CD4-positive, alpha-beta memory T cell (primary cell): ENCODE results near the gene ADPRHL1. TPM values are rescaled to one million over a fixed set of nuclear protein-coding genes. Genes with fewer than 3 reads are reported as not detected.
A peak's percentile ranks its signal among the peaks of the same experiment; 100 is the strongest.

Experiments used
- CTCF ChIA-PET: fragments of 350-600 bp; sonication (Branson Sonifier 250); formaldehyde crosslinking; loops from one replicate; lab custom pipeline; 2021; ENCODE audit warnings: inconsistent platforms; ENCODE audit not compliant: partially characterized antibody; lab: Charles Lee
- POLR2A ChIA-PET: fragments of 350-600 bp; sonication (Branson Sonifier 250); formaldehyde crosslinking; loops from one replicate; lab custom pipeline; 2021; ENCODE audit not compliant: partially characterized antibody; lab: Charles Lee
- DNase-seq, 5 donors: peaks; one replicate each; pipeline versions ENCODE4 v3.0.0 to v3.0.0-alpha.2; 2020 to 2022; ENCODE audit warnings: mixed read lengths in 1 of 5
- H3K27ac ChIP-seq: one replicate; pipeline ENCODE4 v1.7.0; 2013; ENCODE audit warnings: low read depth, low read length
- H3K27me3 ChIP-seq: 2 replicates; pipeline ENCODE4 v1.7.0; 2013; ENCODE audit warnings: mild to moderate bottlenecking, low read length, moderate library complexity; ENCODE audit not compliant: insufficient read depth
- H3K36me3 ChIP-seq: 2 replicates; pipeline ENCODE4 v1.7.0; 2013; ENCODE audit warnings: mild to moderate bottlenecking, low read length, moderate library complexity; ENCODE audit not compliant: insufficient read depth
- H3K4me1 ChIP-seq: 2 replicates; pipeline ENCODE4 v1.7.0; 2013; ENCODE audit warnings: mild to moderate bottlenecking, low read length, moderate library complexity; ENCODE audit not compliant: insufficient read depth
- H3K4me3 ChIP-seq, 2 donors: one replicate each; pipeline ENCODE4 v1.7.0; 2013; ENCODE audit warnings: low read length in 2 of 2, mild to moderate bottlenecking in 1 of 2
- H3K9me3 ChIP-seq, 2 donors: one replicate each; pipeline ENCODE4 v1.7.0; 2013; ENCODE audit warnings: low read length in 2 of 2, control low read depth in 1 of 2; ENCODE audit not compliant: control insufficient read depth in 1 of 2
- H3K27ac Mint-ChIP-seq, 7 donors: one replicate each; pipeline ENCODE4 v1.8.0; 2020 to 2021; ENCODE audit warnings: mixed read lengths in 7 of 7, mild to moderate bottlenecking in 6 of 7, inconsistent platforms in 3 of 7, moderate library complexity in 3 of 7
- H3K27me3 Mint-ChIP-seq, 2 donors: one replicate each; pipeline ENCODE4 v1.8.0; 2020 to 2021; ENCODE audit warnings: mixed read lengths in 2 of 2
- H3K36me3 Mint-ChIP-seq, 2 donors: one replicate each; pipeline ENCODE4 v1.8.0; 2020 to 2021; ENCODE audit warnings: mixed read lengths in 2 of 2, inconsistent platforms in 1 of 2, mild to moderate bottlenecking in 1 of 2
- H3K4me1 Mint-ChIP-seq, 4 donors: one replicate each; pipeline ENCODE4 v1.8.0; 2020 to 2021; ENCODE audit warnings: mixed read lengths in 4 of 4, mild to moderate bottlenecking in 1 of 4
- H3K4me3 Mint-ChIP-seq, 8 donors: one replicate each; pipeline ENCODE4 v1.8.0; 2020 to 2021; ENCODE audit warnings: mixed read lengths in 8 of 8, mild to moderate bottlenecking in 7 of 8, moderate library complexity in 6 of 8, inconsistent platforms in 3 of 8
- H3K9me3 Mint-ChIP-seq, 8 donors: one replicate each; pipeline ENCODE4 v1.8.0; 2020 to 2021; ENCODE audit warnings: mixed read lengths in 8 of 8, mild to moderate bottlenecking in 5 of 8, inconsistent platforms in 3 of 8, moderate library complexity in 1 of 8
- intact Hi-C: fragments of 100-400 bp; cut with micrococcal nuclease; formaldehyde crosslinking; loops from one replicate; pipeline ENCODE4 v1.15.1; 2023
- polyA plus RNA-seq, 2 donors: library from polyadenylated mRNA; unstranded; fragments of 300-500 nt; fragmentation: Illumina TruSeq; gene quantifications; one replicate each; pipeline ENCODE4 v1.2.3, GENCODE V29; 2021
- total RNA-seq, 2 experiments: library from RNA; stranded (reverse); gene quantifications; one replicate each; pipeline ENCODE4 v1.2.3, GENCODE V29; 2021

The ADPRHL1 gene
- total and polyA plus RNA-seq, 4 experiments from 2014 or later = 0.09 to 1.5 (median 1.3) TPM; not detected in 1

DNA sequence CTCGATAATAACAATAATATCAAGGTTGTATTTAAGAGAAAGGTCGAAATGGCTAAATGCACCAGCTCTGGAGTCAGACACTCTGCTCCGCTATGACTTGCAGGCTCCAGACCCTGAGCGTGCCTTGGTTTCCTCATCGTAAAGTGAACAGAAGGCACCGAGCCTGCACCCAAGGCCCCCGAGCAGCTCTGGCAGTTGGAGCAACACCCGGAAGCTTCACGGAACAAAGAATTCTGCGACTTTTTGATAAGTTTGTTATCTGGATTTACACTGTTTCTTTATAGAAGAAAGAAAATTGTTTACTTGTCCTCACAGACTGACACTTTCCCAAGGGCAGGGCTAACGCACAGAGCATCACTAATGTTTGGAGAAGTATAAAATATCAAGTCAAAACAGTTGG, 93.7 kb downstream of the ADPRHL1 start:
- Mint-ChIP-seq H3K36me3 (no peaks in the 10 kb centered on the region), H3K27ac (no peak overlapping the region), H3K4me1 (peaks cover 2 to 4% (median 4%) of the 10 kb centered on the region in 4 donors), H3K9me3 (no peaks in the 10 kb centered on the region), H3K4me3 (no peak overlapping the region), H3K27me3 (peaks cover 0 to 15% of the 10 kb centered on the region in 2 donors)
- intact Hi-C loops = no loop called here
- no peaks in the 10 kb centered on the region for H3K36me3 ChIP-seq
- no peaks in the 10 kb centered on the region for H3K4me1 ChIP-seq
- ChIA-PET CTCF (no interaction called here), POLR2A (no interaction called here)
- no peak overlapping the region for H3K4me3 ChIP-seq
- no peaks in the 10 kb centered on the region for H3K9me3 ChIP-seq
- no peak for DNase-seq
- H3K27ac ChIP-seq = no peak overlapping the region
- H3K27me3 ChIP-seq = peaks cover 6% of the 10 kb centered on the region

DNA sequence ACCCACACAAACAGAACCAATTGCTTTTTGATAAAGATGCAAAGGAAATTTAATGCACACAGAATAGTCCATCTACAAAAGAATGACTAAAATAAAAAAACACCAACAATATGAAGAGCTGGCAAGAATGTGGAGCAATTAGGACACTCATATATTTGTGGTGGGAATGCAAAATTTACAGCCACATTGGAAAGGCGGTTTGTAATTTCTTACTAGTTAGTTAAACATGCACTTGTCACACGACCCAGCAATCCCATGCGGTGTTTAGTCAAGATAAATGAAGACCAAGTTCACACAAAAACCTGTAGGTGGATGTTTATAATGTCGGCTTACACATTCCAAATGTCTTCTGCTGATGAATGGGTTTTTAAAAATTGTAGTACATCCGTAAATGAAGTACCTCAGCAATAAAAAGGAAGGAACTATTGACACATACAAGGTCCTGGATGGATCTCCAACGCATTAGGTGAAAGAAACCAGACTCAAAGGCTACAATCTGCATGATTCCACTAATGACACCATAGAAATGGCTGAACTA, 94.6 kb downstream of the ADPRHL1 start:
- CTCF ChIA-PET = no interaction called here
- Histone ChIP-seq H3K4me3 (no peak overlapping the region), H3K27ac (no peak overlapping the region), H3K27me3 (peaks cover 5% of the 10 kb centered on the region), H3K9me3 (no peaks in the 10 kb centered on the region), H3K4me1 (no peaks in the 10 kb centered on the region), H3K36me3 (no peaks in the 10 kb centered on the region)
- intact Hi-C loops = no loop called here
- Mint-ChIP-seq H3K4me1 (peaks cover 2 to 4% (median 4%) of the 10 kb centered on the region in 4 donors), H3K9me3 (no peaks in the 10 kb centered on the region), H3K4me3 (no peak overlapping the region), H3K27ac (no peak overlapping the region), H3K36me3 (no peaks in the 10 kb centered on the region), H3K27me3 (peaks cover 0 to 15% of the 10 kb centered on the region in 2 donors)
- POLR2A ChIA-PET = no interaction called here
- no peak for DNase-seq

DNA sequence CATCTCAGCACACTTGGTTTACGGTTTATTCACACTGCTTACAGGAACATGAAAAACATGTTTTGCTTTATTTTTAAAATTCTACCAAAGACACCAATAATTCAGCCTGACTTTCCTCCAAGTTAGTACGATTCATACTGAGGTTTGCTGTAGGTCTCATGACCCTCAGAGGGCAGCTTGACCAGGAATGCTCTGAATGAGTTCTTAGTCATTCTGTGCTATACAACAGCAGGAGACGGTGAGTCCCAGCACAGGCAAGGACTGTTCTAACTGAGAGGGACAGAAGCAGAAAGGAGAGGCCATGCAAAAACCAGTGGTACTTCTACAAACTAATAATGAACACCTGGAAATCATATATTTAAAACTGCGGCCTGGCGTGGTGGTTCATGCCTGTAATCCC, 95.8 kb downstream of the ADPRHL1 start:
- Histone ChIP-seq H3K36me3 (no peaks in the 10 kb centered on the region), H3K4me1 (no peaks in the 10 kb centered on the region), H3K27ac (no peak overlapping the region), H3K4me3 (no peak overlapping the region), H3K27me3 (peaks cover under 1% of the 10 kb centered on the region), H3K9me3 (no peaks in the 10 kb centered on the region)
- Mint-ChIP-seq H3K9me3 (no peaks in the 10 kb centered on the region), H3K4me3 (no peak overlapping the region), H3K27me3 (peaks cover 0 to 12% of the 10 kb centered on the region in 2 donors), H3K4me1 (peaks cover 0 to under 1% (median under 1%) of the 10 kb centered on the region in 4 donors), H3K36me3 (no peaks in the 10 kb centered on the region), H3K27ac (no peak overlapping the region)
- POLR2A ChIA-PET = no interaction called here
- CTCF ChIA-PET = no interaction called here
- intact Hi-C loops = no loop called here
- DNase-seq = no peak

DNA sequence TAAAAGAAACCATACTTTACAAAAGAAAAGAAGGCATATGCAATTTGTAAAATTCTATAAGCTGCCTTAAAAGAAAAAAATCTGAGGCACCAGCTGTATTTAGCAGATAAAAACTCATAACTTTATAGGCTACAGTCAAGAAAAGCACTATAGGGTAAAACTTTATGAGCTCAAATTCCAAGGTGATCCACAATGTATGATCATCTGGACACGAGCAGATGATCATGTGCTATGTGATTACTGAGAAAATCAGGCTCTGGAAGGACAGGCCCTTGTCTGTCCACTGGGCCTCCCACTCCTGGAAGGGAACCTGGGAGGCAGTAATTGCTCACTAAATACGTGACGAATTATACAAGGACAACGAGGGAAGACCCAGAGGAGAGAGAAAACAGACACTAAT, 96.7 kb downstream of the ADPRHL1 start:
- Mint-ChIP-seq H3K9me3 (no peaks in the 10 kb centered on the region), H3K27ac (peak overlapping the region in 1 of 7 donors; percentile 35), H3K4me3 (no peak overlapping the region), H3K27me3 (peaks cover 2 to 12% of the 10 kb centered on the region in 2 donors), H3K4me1 (no peaks in the 10 kb centered on the region), H3K36me3 (no peaks in the 10 kb centered on the region)
- Histone ChIP-seq H3K27me3 (no peaks in the 10 kb centered on the region), H3K36me3 (no peaks in the 10 kb centered on the region), H3K4me3 (no peak overlapping the region), H3K4me1 (no peaks in the 10 kb centered on the region), H3K27ac (no peak overlapping the region), H3K9me3 (no peaks in the 10 kb centered on the region)
- DNase-seq = no peak
- ChIA-PET POLR2A (no interaction called here), CTCF (no interaction called here)
- intact Hi-C loops = no loop called here

DNA sequence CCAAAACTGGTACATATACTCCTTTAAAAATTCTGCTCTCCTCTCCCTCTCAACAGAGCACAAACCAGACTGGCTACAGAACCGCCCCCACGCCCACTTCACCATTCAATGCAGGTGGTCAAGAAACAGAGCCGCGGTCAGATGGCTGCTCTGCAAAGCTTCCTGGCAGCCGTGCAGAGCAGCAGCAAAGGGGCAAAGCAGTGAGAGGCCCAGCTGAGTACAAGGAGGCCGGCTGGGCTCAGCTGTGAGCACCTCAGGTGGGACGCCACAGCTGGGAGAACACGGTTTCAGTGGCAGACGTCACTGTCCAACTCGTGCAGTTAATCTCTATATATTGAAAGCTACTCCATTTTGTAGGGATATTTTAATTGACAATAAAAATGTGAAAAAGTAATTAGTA, 97.7 kb downstream of the ADPRHL1 start:
- Mint-ChIP-seq H3K4me1 (no peaks in the 10 kb centered on the region), H3K9me3 (no peaks in the 10 kb centered on the region), H3K27me3 (peaks cover 2 to 12% of the 10 kb centered on the region in 2 donors), H3K36me3 (no peaks in the 10 kb centered on the region), H3K4me3 (no peak overlapping the region), H3K27ac (no peak overlapping the region)
- CTCF ChIA-PET = no interaction called here
- POLR2A ChIA-PET = no interaction called here
- no peaks in the 10 kb centered on the region for H3K36me3 ChIP-seq
- intact Hi-C loops = no loop called here
- no peaks in the 10 kb centered on the region for H3K9me3 ChIP-seq
- no peaks in the 10 kb centered on the region for H3K27me3 ChIP-seq
- no peaks in the 10 kb centered on the region for H3K4me1 ChIP-seq
- DNase-seq = no peak
- no peak overlapping the region for H3K4me3 ChIP-seq
- no peak overlapping the region for H3K27ac ChIP-seq

DNA sequence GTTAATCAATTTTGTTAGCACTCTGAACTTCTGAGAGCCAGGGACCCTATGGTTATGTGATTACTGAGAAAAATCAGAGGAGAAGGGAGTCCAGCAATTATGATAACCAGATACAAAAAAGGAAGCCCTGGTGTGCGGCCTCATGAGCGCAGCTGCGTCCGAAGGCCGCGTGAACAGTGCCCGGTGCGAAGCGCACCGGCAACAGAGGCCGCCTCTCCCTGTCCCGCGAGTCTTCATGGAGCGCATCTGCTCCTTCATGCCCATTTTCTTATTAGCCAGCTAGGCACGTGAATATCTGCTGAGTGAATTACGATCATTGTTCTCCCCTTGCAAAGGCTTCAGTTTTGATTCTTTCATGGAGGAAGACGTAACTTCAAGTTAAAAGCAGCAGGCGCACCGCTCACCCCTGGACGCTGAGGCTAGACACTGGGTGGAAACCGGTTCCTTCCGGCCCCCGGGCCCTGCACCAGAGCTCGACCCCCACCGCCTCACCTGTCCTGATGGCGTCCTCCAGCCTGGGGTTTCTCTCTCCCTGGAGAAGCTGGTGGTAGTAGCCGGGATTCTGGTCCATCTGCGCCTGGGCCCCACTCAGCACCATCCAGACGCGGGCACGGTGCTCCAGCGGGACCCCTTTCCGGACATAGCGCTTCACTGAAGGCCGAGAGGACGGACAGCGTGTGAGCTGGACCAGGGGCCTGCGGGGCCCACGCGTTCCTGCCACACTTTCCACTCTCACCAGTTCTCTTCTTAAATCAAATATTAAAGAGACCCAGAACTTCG, 98.3 kb downstream of the ADPRHL1 start:
- intact Hi-C loops = no loop called here
- no peak for DNase-seq
- Histone ChIP-seq H3K9me3 (no peaks in the 10 kb centered on the region), H3K4me1 (no peaks in the 10 kb centered on the region), H3K36me3 (no peaks in the 10 kb centered on the region), H3K4me3 (no peak overlapping the region), H3K27me3 (no peaks in the 10 kb centered on the region), H3K27ac (no peak overlapping the region)
- Mint-ChIP-seq H3K27ac (no peak overlapping the region), H3K4me3 (no peak overlapping the region), H3K9me3 (no peaks in the 10 kb centered on the region), H3K4me1 (no peaks in the 10 kb centered on the region), H3K27me3 (peaks cover 3 to 7% of the 10 kb centered on the region in 2 donors), H3K36me3 (no peaks in the 10 kb centered on the region)
- ChIA-PET POLR2A (no interaction called here), CTCF (no interaction called here)

DNA sequence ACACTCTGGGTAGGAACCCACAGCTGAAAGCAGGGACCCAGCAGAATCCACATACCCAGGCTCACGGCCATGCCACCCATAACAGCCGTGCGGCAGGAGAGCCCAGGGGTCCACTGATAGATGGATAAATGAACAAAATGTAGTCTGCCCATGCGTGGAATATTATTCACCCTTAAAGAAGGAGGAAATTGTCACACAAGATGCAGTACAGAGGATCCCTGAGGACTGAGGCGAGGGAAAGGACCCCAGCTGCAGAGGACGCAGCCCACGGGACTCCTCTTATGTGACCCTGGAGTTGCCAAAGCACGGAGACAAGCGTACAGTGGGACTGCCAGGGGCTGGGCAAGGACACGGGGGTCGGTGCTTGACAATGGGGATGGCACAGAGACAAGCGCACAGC, 100.0 kb downstream of the ADPRHL1 start:
- Histone ChIP-seq H3K4me1 (no peaks in the 10 kb centered on the region), H3K27me3 (no peaks in the 10 kb centered on the region), H3K4me3 (no peak overlapping the region), H3K9me3 (no peaks in the 10 kb centered on the region), H3K36me3 (no peaks in the 10 kb centered on the region), H3K27ac (no peak overlapping the region)
- Mint-ChIP-seq H3K36me3 (no peaks in the 10 kb centered on the region), H3K9me3 (peaks cover 0 to 4% (median 0%) of the 10 kb centered on the region in 8 donors), H3K27ac (no peak overlapping the region), H3K4me3 (no peak overlapping the region), H3K4me1 (no peaks in the 10 kb centered on the region), H3K27me3 (peaks cover under 1 to 3% of the 10 kb centered on the region in 2 donors)
- ChIA-PET CTCF (no interaction called here), POLR2A (no interaction called here)
- intact Hi-C loops = no loop called here
- no peak for DNase-seq
